ENCODE data around the gene CDC123.

DNA sequence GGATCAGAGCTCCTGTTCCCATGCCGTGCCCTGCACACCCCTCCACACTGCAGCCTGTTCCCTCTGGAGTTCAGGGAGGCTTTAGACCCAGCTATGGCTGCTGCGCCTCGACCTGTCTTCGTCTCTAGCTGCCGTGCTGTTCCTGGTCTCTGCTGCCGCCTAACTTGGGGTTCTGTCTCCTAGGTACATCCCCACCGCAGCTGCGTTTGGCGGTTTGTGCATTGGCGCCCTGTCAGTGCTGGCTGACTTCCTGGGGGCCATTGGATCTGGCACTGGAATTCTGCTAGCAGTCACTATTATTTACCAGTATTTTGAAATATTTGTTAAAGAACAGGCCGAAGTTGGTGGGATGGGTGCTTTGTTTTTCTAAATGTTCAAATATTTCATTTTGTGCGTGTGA is 31.9 kb upstream of the CDC123 start:
- no peak for TF ChIP-seq CTCF (IDR thresholded peaks at IDR 0.05)
- TF ChIP-seq POLR2A (IDR thresholded peaks at IDR 0.05): no peak

Data from adrenal gland (tissue), 5 donors.